B cell (primary cell): ENCODE results near the gene RALGAPB. TPM values are rescaled to one million over a fixed set of nuclear protein-coding genes. Genes with fewer than 3 reads are reported as not detected.
"Not testable (repeated sequence)": the region's sequence is repeated elsewhere in the genome, so short reads cannot be mapped to it uniquely, and the experiment has no call there.

ENCODE experiments used
- ATAC-seq: fragments of 200-7000 bp; cut with Tn5 transposase; one replicate; pipeline ENCODE4 v1.10.0; 2021; ENCODE audit warnings: low read depth, mild to moderate bottlenecking, moderate number of reproducible peaks, moderate library complexity
- CTCF ChIA-PET: fragments of 350-600 bp; sonication (Branson Sonifier 250); formaldehyde crosslinking; loops from one replicate; lab custom pipeline; 2021; ENCODE audit warnings: antibody characterized with exemption, inconsistent platforms; lab: Charles Lee
- POLR2A ChIA-PET: fragments of 350-600 bp; sonication (Branson Sonifier 250); formaldehyde crosslinking; loops from one replicate; lab custom pipeline; 2021; ENCODE audit warnings: antibody characterized with exemption; lab: Charles Lee
- DNase-seq: peaks from one replicate; pipeline ENCODE4 v3.0.0; 2013
- H2AFZ ChIP-seq: 2 replicates; pipeline ENCODE4 v1.6.1; 2012; ENCODE audit warnings: mild to moderate bottlenecking, low read depth, low read length; ENCODE audit not compliant: insufficient read depth, poor library complexity, severe bottlenecking
- H3K27ac ChIP-seq, 2 donors: 1 replicate in 1 of 2; 2 replicates in 1 of 2; pipeline ENCODE4 v1.5.1; 2012 to 2013; ENCODE audit warnings: low read length in 2 of 2, mild to moderate bottlenecking in 2 of 2, moderate library complexity in 1 of 2
- H3K27me3 ChIP-seq, 4 experiments: fragments of 200-600 bp in 1 of 4; sonication (generic) in 1 of 4; replicated peaks in 1 of 4; 1 replicate in 2 of 4; 2 replicates in 2 of 4; pipeline versions ENCODE4 v1.6.1 to v1.7.0; 2013 to 2016; ENCODE audit warnings: low read length in 3 of 4, mild to moderate bottlenecking in 2 of 4, mixed read lengths in 1 of 4, moderate library complexity in 1 of 4; ENCODE audit not compliant: insufficient read depth in 4 of 4, control insufficient read depth in 3 of 4; ENCODE audit errors: control extremely low read depth in 1 of 4
- H3K36me3 ChIP-seq, 2 experiments: replicated peaks in 1 of 2; 1 replicate in 1 of 2; 2 replicates in 1 of 2; pipeline versions ENCODE4 v1.6.1 to v1.7.1; 2013; ENCODE audit warnings: low read length in 1 of 2; ENCODE audit not compliant: insufficient read depth in 2 of 2, control insufficient read depth in 1 of 2; ENCODE audit errors: control extremely low read depth in 1 of 2, extremely low read depth in 1 of 2
- H3K4me1 ChIP-seq, 2 donors: fragments of 200-600 bp in 1 of 2; sonication (generic) in 1 of 2; 1 replicate in 1 of 2; 2 replicates in 1 of 2; pipeline versions ENCODE4 v1.5.1 to v1.6.1; 2013 to 2017; ENCODE audit warnings: low read length in 2 of 2; ENCODE audit not compliant: control insufficient read depth in 2 of 2, insufficient read depth in 2 of 2
- H3K4me2 ChIP-seq: replicated peaks from 2 replicates; pipeline ENCODE3; 2012; ENCODE audit warnings: mild to moderate bottlenecking, low read depth, low read length; ENCODE audit not compliant: poor library complexity, severe bottlenecking
- H3K4me3 ChIP-seq, 5 experiments: fragments of 200-600 bp in 1 of 5; sonication (generic) in 1 of 5; 1 replicate in 3 of 5; 2 replicates in 2 of 5; pipeline versions ENCODE4 v1.5.1 to v1.7.0; 2011 to 2016; ENCODE audit warnings: low read length in 4 of 5, mild to moderate bottlenecking in 4 of 5, low read depth in 2 of 5, control low read depth in 1 of 5, moderate library complexity in 1 of 5; ENCODE audit not compliant: insufficient read depth in 1 of 5; ENCODE audit errors: control extremely low read depth in 1 of 5, extremely low read depth in 1 of 5
- H3K79me2 ChIP-seq: fragments of 200-600 bp; sonication (generic); one replicate; pipeline ENCODE4 v1.6.0; 2016; ENCODE audit warnings: low read length; ENCODE audit not compliant: control insufficient read depth, insufficient read depth
- H3K9ac ChIP-seq: fragments of 200-600 bp; sonication (generic); 2 replicates; pipeline ENCODE4 v1.6.1; 2017; ENCODE audit warnings: mild to moderate bottlenecking, low read length, moderate library complexity
- H3K9me3 ChIP-seq, 3 donors: one replicate each; pipeline versions ENCODE4 v1.6.1 to v1.7.1; 2013; ENCODE audit warnings: low read length in 2 of 3; ENCODE audit not compliant: control insufficient read depth in 2 of 3, insufficient read depth in 1 of 3; ENCODE audit errors: control extremely low read depth in 1 of 3
- H4K20me1 ChIP-seq: 2 replicates; pipeline ENCODE4 v1.6.0; 2012; ENCODE audit warnings: mild to moderate bottlenecking, low read length; ENCODE audit not compliant: insufficient read depth, control insufficient read depth, poor library complexity, severe bottlenecking
- H3K27ac Mint-ChIP-seq: one replicate; pipeline ENCODE4 v1.8.0; 2021; ENCODE audit warnings: mixed read lengths
- H3K27me3 Mint-ChIP-seq: one replicate; pipeline ENCODE4 v1.8.0; 2021; ENCODE audit warnings: mixed read lengths
- H3K4me1 Mint-ChIP-seq: one replicate; pipeline ENCODE4 v1.8.0; 2021; ENCODE audit warnings: mixed read lengths
- H3K4me3 Mint-ChIP-seq: one replicate; pipeline ENCODE4 v1.8.0; 2021; ENCODE audit warnings: mixed read lengths
- H3K9me3 Mint-ChIP-seq: one replicate; pipeline ENCODE4 v1.8.0; 2022; ENCODE audit warnings: mixed read lengths; ENCODE audit not compliant: insufficient read depth
- WGBS: methylation state at CpG from one replicate; pipeline ENCODE4 v1.1.5; 2013; ENCODE audit warnings: missing lambda C conversion rate; ENCODE audit not compliant: insufficient coverage; 5-methylcytosine and 5-hydroxymethylcytosine counted together
- intact Hi-C: fragments of 100-400 bp; cut with micrococcal nuclease; formaldehyde crosslinking; loops from one replicate; pipeline ENCODE4 v1.10.0; 2022
- polyA plus RNA-seq: library from polyadenylated mRNA; depleted of rRNA; stranded (reverse); fragments of >200 nt; gene quantifications from 2 replicates; pipeline ENCODE4 v1.2.3, GENCODE V29; 2012
- total RNA-seq, 2 donors: library from RNA; stranded (reverse); fragments of 120-200 nt in 1 of 2; gene quantifications; 1 replicate in 1 of 2; 2 replicates in 1 of 2; pipeline versions ENCODE4 v1.2.3 to v1.2.4, GENCODE V29; 2013 to 2022
- TF ChIP-seq, protein P1 (sequence below): fragments of 200-600 bp; IDR thresholded peaks from one replicate; pipeline ENCODE4 v1.8.0; 2022; ENCODE audit warnings: antibody characterized with exemption, mild to moderate bottlenecking

The RALGAPB gene
- total and polyA plus RNA-seq, 2 donors (not counting 1 experiment from before 2014, with no cell fraction given), result 15.0 to 58.3 TPM

DNA sequence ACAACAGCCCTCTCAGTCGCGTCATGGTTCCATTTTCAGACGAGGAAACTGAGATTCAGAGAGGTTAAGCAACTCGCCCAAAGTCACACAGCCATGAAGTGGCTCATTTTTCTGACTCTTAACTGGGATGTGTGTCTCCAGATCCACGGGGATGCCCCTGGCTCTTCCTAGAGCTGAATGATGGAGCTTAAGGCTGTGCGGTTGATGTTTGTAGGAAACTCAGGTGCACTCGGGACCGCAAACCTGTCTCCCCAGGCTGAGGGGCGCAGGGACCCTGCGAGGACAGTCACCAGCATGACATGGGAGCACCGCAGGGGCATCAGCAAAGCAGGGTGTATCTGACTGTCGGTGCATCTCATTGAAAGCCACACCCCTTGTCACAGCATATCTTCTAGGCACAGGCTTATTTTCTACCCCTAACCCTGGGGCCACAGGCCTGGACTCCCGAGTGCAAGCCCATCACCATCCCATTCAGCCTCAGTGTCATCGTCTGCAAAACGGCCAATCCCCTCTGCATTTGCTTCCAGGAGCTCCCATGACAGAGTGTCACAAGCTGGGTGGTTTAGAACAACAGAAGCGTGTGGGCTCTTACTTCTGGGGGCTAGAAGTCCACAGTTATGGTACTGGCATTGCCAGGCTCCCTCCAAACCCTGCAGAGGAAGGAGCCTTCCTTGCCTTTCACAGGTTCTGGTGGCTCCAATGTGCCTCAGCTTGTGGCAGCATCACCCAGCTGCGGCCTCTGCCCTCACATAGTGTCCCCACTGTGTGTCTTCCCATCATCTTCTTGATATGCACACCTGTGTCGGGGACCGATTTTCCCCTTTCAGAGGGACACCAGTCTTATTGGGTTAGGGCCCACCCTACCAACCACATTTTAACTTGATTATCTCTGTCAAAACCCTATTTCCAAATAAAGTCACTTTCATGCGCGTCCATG, 119.1 kb downstream of the RALGAPB start:
- Histone ChIP-seq H3K27me3 (peaks cover 0 to 8% (median 2%) of the 10 kb centered on the region in 4 experiments), H3K27ac (no peak overlapping the region), H3K4me1 (no peaks in the 10 kb centered on the region), H3K9me3 (no peaks in the 10 kb centered on the region), H3K4me2 (no peak overlapping the region), H3K9ac (no peak overlapping the region), H3K79me2 (no peaks in the 10 kb centered on the region), H3K36me3 (no peaks in the 10 kb centered on the region), H2AFZ (no peak overlapping the region), H4K20me1 (no peaks in the 10 kb centered on the region), H3K4me3 (no peak overlapping the region)
- Mint-ChIP-seq H3K9me3 (no peaks in the 10 kb centered on the region), H3K27ac (no peak overlapping the region), H3K27me3 (peaks cover 7% of the 10 kb centered on the region), H3K4me3 (no peak overlapping the region), H3K4me1 (no peaks in the 10 kb centered on the region)
- ChIA-PET CTCF (no interaction called here), POLR2A (no interaction called here)
- no peak for DNase-seq
- 90% methylated on average over 18 of the region's 21 CpGs for WGBS
- TF ChIP-seq, protein P1, sequence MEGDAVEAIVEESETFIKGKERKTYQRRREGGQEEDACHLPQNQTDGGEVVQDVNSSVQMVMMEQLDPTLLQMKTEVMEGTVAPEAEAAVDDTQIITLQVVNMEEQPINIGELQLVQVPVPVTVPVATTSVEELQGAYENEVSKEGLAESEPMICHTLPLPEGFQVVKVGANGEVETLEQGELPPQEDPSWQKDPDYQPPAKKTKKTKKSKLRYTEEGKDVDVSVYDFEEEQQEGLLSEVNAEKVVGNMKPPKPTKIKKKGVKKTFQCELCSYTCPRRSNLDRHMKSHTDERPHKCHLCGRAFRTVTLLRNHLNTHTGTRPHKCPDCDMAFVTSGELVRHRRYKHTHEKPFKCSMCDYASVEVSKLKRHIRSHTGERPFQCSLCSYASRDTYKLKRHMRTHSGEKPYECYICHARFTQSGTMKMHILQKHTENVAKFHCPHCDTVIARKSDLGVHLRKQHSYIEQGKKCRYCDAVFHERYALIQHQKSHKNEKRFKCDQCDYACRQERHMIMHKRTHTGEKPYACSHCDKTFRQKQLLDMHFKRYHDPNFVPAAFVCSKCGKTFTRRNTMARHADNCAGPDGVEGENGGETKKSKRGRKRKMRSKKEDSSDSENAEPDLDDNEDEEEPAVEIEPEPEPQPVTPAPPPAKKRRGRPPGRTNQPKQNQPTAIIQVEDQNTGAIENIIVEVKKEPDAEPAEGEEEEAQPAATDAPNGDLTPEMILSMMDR, result no peak
- intact Hi-C loops, result no loop called here
- ATAC-seq, result no peak

DNA sequence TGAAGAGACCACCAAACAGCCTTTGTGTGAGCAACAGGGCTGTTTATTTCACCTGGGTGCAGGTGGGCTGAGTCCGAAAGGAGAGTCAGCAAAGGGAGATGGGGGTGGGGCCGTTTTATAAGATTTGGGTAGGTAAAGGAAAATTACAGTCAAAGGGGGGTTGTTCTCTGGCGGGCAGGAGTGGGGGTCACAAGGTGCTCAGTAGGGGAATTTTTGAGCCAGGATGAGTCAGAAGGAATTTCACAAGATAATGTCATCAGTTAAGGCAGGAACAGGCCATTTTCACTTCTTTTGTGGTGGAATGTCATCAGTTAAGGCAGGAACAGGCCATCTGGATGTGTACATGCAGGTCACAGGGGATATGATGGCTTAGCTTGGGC, 119.8 kb downstream of the RALGAPB start:
- H3K4me2 ChIP-seq, POLR2A ChIA-PET, H3K27me3 ChIP-seq, H3K36me3 ChIP-seq, H3K9me3 Mint-ChIP-seq, CTCF ChIA-PET, ATAC-seq, H3K9ac ChIP-seq, H3K4me1 Mint-ChIP-seq, intact Hi-C loops, H3K4me3 ChIP-seq, H3K4me1 ChIP-seq, H3K27ac ChIP-seq, H3K27me3 Mint-ChIP-seq, H4K20me1 ChIP-seq, H3K4me3 Mint-ChIP-seq, H3K79me2 ChIP-seq, H2AFZ ChIP-seq, H3K9me3 ChIP-seq, H3K27ac Mint-ChIP-seq, DNase-seq: not testable (repeated sequence)
- 69% methylated on average over 2 of the region's 3 CpGs for WGBS

DNA sequence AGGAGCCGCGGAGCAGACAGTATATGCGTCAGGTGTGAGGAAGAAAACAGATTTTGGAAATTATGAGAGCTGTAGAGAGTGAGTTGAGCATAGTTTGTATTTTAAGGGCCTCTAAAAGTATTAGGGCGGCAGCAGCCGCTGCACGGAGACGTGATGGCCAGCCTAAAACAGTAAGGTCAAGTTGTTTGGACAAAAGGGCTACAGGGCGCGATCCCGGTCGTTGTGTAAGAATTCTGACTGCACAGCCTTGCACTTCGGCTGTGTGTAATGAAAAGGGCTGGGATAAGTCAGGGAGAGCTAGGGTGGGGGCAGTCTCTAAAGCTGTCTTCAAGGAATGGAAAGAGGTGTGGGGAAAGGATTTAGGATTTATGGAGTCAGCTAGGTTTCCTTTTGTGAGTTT, 121.6 kb downstream of the RALGAPB start:
- H3K4me1 Mint-ChIP-seq, H3K4me2 ChIP-seq, H3K27me3 ChIP-seq, H3K4me3 Mint-ChIP-seq, ATAC-seq, H3K27ac ChIP-seq, H3K9me3 Mint-ChIP-seq, H3K4me1 ChIP-seq, intact Hi-C loops, H3K27ac Mint-ChIP-seq, DNase-seq, H3K79me2 ChIP-seq, H4K20me1 ChIP-seq, H3K9me3 ChIP-seq, H3K9ac ChIP-seq, POLR2A ChIA-PET, H3K4me3 ChIP-seq, H2AFZ ChIP-seq, H3K36me3 ChIP-seq, CTCF ChIA-PET: not testable (repeated sequence)
- 95% methylated on average over 12 of the region's 12 CpGs for WGBS
- H3K27me3 Mint-ChIP-seq, result peaks cover 18% of the 10 kb centered on the region
